ENCODE measurements around the gene NEU2. TPM values are rescaled to one million over a fixed set of nuclear protein-coding genes. Genes with fewer than 3 reads are reported as not detected.

The NEU2 gene
- total and polyA plus RNA-seq, 7 donors: not detected

GRCh38 chr2:233039846-233040530 is 7.5 kb downstream of the NEU2 start:
- Histone ChIP-seq H3K9me3 (no peaks in the 10 kb centered on the region), H3K36me3 (ENCODE audit: insufficient read depth in 1 of 2, low read depth in 1 of 2) (no peaks in the 10 kb centered on the region), H3K27me3 (ENCODE audit: insufficient read depth in 3 of 3, low read length in 2 of 3) (no peaks in the 10 kb centered on the region), H3K27ac (no peak overlapping the region), H3K4me1 (no peaks in the 10 kb centered on the region), H3K4me3 (no peak overlapping the region)
- intact Hi-C loops (cut with DNase I): loop anchor here in 1 of 2 donors (10.0 kb wide), 1 partner anchor 155 kb away; no protein-coding TSS in a partner anchor
- WGBS, 3 donors: 87 to 94% (median 90%) methylated on average over 10 of the region's 10 CpGs
- ATAC-seq: no peak
- no peak for DNase-seq
- no peak for TF ChIP-seq CTCF (IDR thresholded peaks at IDR 0.05)

- ATAC-seq (no peak), DNase-seq (no peak)
- no peak overlapping the region for H3K4me3 ChIP-seq
- WGBS, 3 donors: 81 to 87% (median 81%) methylated on average over 4 of the region's 4 CpGs
- intact Hi-C loops (cut with DNase I): loop anchor here in 1 of 2 donors (10.0 kb wide), 1 partner anchor 156 kb away; no protein-coding TSS in a partner anchor
- no peaks in the 10 kb centered on the region for H3K9me3 ChIP-seq
- no peak overlapping the region for H3K27ac ChIP-seq
- TF ChIP-seq CTCF (IDR thresholded peaks at IDR 0.05): no peak
- no peaks in the 10 kb centered on the region for H3K36me3 ChIP-seq (ENCODE audit: insufficient read depth in 1 of 2, low read depth in 1 of 2)
- H3K4me1 ChIP-seq: no peaks in the 10 kb centered on the region
- no peaks in the 10 kb centered on the region for H3K27me3 ChIP-seq (ENCODE audit: insufficient read depth in 3 of 3, low read length in 2 of 3)
Measured at GRCh38 chr2:233040571-233040970, 8.1 kb downstream of the NEU2 start.

- Histone ChIP-seq H3K4me3 (no peak overlapping the region), H3K27ac (no peak overlapping the region), H3K4me1 (no peaks in the 10 kb centered on the region), H3K27me3 (ENCODE audit: insufficient read depth in 3 of 3, low read length in 2 of 3) (no peaks in the 10 kb centered on the region), H3K9me3 (no peaks in the 10 kb centered on the region), H3K36me3 (ENCODE audit: insufficient read depth in 1 of 2, low read depth in 1 of 2) (no peaks in the 10 kb centered on the region)
- no peak for DNase-seq
- no peak for TF ChIP-seq CTCF (IDR thresholded peaks at IDR 0.05)
- 78 to 81% (median 78%) methylated on average over 10 of the region's 10 CpGs for WGBS, 3 donors
- ATAC-seq: no peak
- intact Hi-C loops (cut with DNase I): loop anchor here in 1 of 2 donors (10.0 kb wide), 1 partner anchor 157 kb away; no protein-coding TSS in a partner anchor
Measured at GRCh38 chr2:233041722-233042323, 9.4 kb downstream of the NEU2 start.

GRCh38 chr2:233042549-233042948 is 10.1 kb downstream of the NEU2 start:
- no peaks in the 10 kb centered on the region for H3K9me3 ChIP-seq
- ATAC-seq (no peak), DNase-seq (no peak)
- no peak overlapping the region for H3K27ac ChIP-seq
- H3K4me1 ChIP-seq: no peaks in the 10 kb centered on the region
- intact Hi-C loops (cut with DNase I): loop anchor here in 1 of 2 donors (10.0 kb wide), 1 partner anchor 158 kb away; no protein-coding TSS in a partner anchor
- no peak overlapping the region for H3K4me3 ChIP-seq
- no peaks in the 10 kb centered on the region for H3K36me3 ChIP-seq (ENCODE audit: insufficient read depth in 1 of 2, low read depth in 1 of 2)
- 85 to 93% (median 89%) methylated on average over 9 of the region's 9 CpGs for WGBS, 3 donors
- TF ChIP-seq CTCF (IDR thresholded peaks at IDR 0.05): no peak
- no peaks in the 10 kb centered on the region for H3K27me3 ChIP-seq (ENCODE audit: insufficient read depth in 3 of 3, low read length in 2 of 3)
